Activated effector memory CD4-positive, alpha-beta T cell treated with anti-CD3 and anti-CD28 coated beads, Interleukin-2, amount 50 U/mL, for 16 hours (primary cell): ENCODE data around the gene CNTNAP2.

Experiments
- DNase-seq: peaks from one replicate; pipeline ENCODE4 v3.0.0-alpha.2; 2020

Gene CNTNAP2

GRCh38 chr7:147909431-147910148 is 1793.0 kb downstream of the CNTNAP2 start:
- no peak for DNase-seq

GRCh38 chr7:147911201-147911601 is 1794.6 kb downstream of the CNTNAP2 start:
- no peak for DNase-seq

- no peak for DNase-seq
Measured at GRCh38 chr7:147912291-147912690, 1795.7 kb downstream of the CNTNAP2 start.

GRCh38 chr7:147912946-147913638 is 1796.5 kb downstream of the CNTNAP2 start:
- DNase-seq = no peak

- DNase-seq = no peak
Measured at GRCh38 chr7:147915781-147916180, 1799.2 kb downstream of the CNTNAP2 start.

- DNase-seq = no peak
Measured at GRCh38 chr7:147916573-147916972, 1800.0 kb downstream of the CNTNAP2 start.

GRCh38 chr7:147923841-147924240 is 1807.2 kb downstream of the CNTNAP2 start:
- no peak for DNase-seq

- no peak for DNase-seq
Measured at GRCh38 chr7:147937428-147937827, 1820.8 kb downstream of the CNTNAP2 start.

GRCh38 chr7:147941381-147941780 is 1824.8 kb downstream of the CNTNAP2 start:
- no peak for DNase-seq

- DNase-seq = no peak
Measured at GRCh38 chr7:147944321-147944720, 1827.7 kb downstream of the CNTNAP2 start.

- DNase-seq = no peak
Measured at GRCh38 chr7:147952918-147953317, 1836.3 kb downstream of the CNTNAP2 start.

GRCh38 chr7:147968046-147968610 is 1851.5 kb downstream of the CNTNAP2 start:
- no peak for DNase-seq

- DNase-seq = no peak
Measured at GRCh38 chr7:147971606-147972110, 1855.1 kb downstream of the CNTNAP2 start.

- DNase-seq = no peak
Measured at GRCh38 chr7:147978201-147978600, 1861.6 kb downstream of the CNTNAP2 start.

GRCh38 chr7:147978651-147979050 is 1862.0 kb downstream of the CNTNAP2 start:
- DNase-seq = no peak

GRCh38 chr7:147980826-147981813 is 1864.5 kb downstream of the CNTNAP2 start:
- no peak for DNase-seq

GRCh38 chr7:147982307-147982706 is 1865.7 kb downstream of the CNTNAP2 start:
- no peak for DNase-seq

GRCh38 chr7:147984265-147984664 is 1867.7 kb downstream of the CNTNAP2 start:
- no peak for DNase-seq

GRCh38 chr7:147990079-147990478 is 1873.5 kb downstream of the CNTNAP2 start:
- no peak for DNase-seq

- DNase-seq = no peak
Measured at GRCh38 chr7:147990942-147991341, 1874.3 kb downstream of the CNTNAP2 start.

- no peak for DNase-seq
Measured at GRCh38 chr7:147992698-147993097, 1876.1 kb downstream of the CNTNAP2 start.

GRCh38 chr7:147997636-147998035 is 1881.0 kb downstream of the CNTNAP2 start:
- no peak for DNase-seq

GRCh38 chr7:147999962-148000361 is 1883.4 kb downstream of the CNTNAP2 start:
- DNase-seq = no peak
